Measurements from ENCODE around the gene FAM217B.
A peak's percentile ranks its signal among the peaks of the same experiment; 100 is the strongest.
"Not testable (repeated sequence)": the region's sequence is repeated elsewhere in the genome, so short reads cannot be mapped to it uniquely, and the experiment has no call there.

Gene FAM217B

GRCh38 chr20:59948212-59948611, 8.0 kb downstream of the FAM217B start:
- H3K36me3 Mint-ChIP-seq (ENCODE audit: low read depth), result peaks cover 11% of the 10 kb centered on the region
- H3K4me1 Mint-ChIP-seq, result peaks cover 51% of the 10 kb centered on the region
- no peak for DNase-seq
- H3K4me3 Mint-ChIP-seq, result no peak overlapping the region
- H3K27me3 Mint-ChIP-seq (ENCODE audit: low read depth, poor library complexity), result no peaks in the 10 kb centered on the region
- TF ChIP-seq CTCF (IDR thresholded peaks at IDR 0.05), result no peak
- no peak overlapping the region for H3K27ac Mint-ChIP-seq
- no peaks in the 10 kb centered on the region for H3K9me3 Mint-ChIP-seq

GRCh38 chr20:59948828-59949720, 8.9 kb downstream of the FAM217B start:
- Mint-ChIP-seq H3K27me3 (ENCODE audit: low read depth, poor library complexity) (peaks cover 5% of the 10 kb centered on the region), H3K4me3 (no peak overlapping the region), H3K9me3 (no peaks in the 10 kb centered on the region), H3K4me1 (peaks cover 49% of the 10 kb centered on the region), H3K36me3 (ENCODE audit: low read depth) (peaks cover 9% of the 10 kb centered on the region), H3K27ac (no peak overlapping the region)
- peak; percentile 66 for TF ChIP-seq CTCF (IDR thresholded peaks at IDR 0.05)
- DNase-seq, result peak; percentile 19

- no peak overlapping the region for H3K27ac Mint-ChIP-seq
Observed at GRCh38 chr20:59949911-59950310, 9.7 kb downstream of the FAM217B start.

GRCh38 chr20:59954718-59955117, 14.5 kb downstream of the FAM217B start:
- no peak for DNase-seq
- no peak overlapping the region for H3K4me3 Mint-ChIP-seq
- H3K4me1 Mint-ChIP-seq, result peaks cover 10% of the 10 kb centered on the region
- peaks cover 18% of the 10 kb centered on the region for H3K27me3 Mint-ChIP-seq (ENCODE audit: low read depth, poor library complexity)
- H3K27ac Mint-ChIP-seq, result no peak overlapping the region
- no peaks in the 10 kb centered on the region for H3K36me3 Mint-ChIP-seq (ENCODE audit: low read depth)
- no peak for TF ChIP-seq CTCF (IDR thresholded peaks at IDR 0.05)
- H3K9me3 Mint-ChIP-seq, result no peaks in the 10 kb centered on the region

More at GRCh38 chr20:59949911-59950310, 9.7 kb downstream of the FAM217B start:
- TF ChIP-seq CTCF (IDR thresholded peaks at IDR 0.05), result no peak
- H3K27me3 Mint-ChIP-seq (ENCODE audit: low read depth, poor library complexity), result peaks cover 5% of the 10 kb centered on the region
- no peaks in the 10 kb centered on the region for H3K9me3 Mint-ChIP-seq
- peaks cover under 1% of the 10 kb centered on the region for H3K36me3 Mint-ChIP-seq (ENCODE audit: low read depth)
- DNase-seq, result no peak
- peaks cover 41% of the 10 kb centered on the region for H3K4me1 Mint-ChIP-seq
- no peak overlapping the region for H3K4me3 Mint-ChIP-seq

GRCh38 chr20:59955131-59955796, 15.1 kb downstream of the FAM217B start:
- Mint-ChIP-seq H3K9me3 (no peaks in the 10 kb centered on the region), H3K27me3 (ENCODE audit: low read depth, poor library complexity) (peaks cover 18% of the 10 kb centered on the region), H3K36me3 (ENCODE audit: low read depth) (no peaks in the 10 kb centered on the region), H3K27ac (no peak overlapping the region), H3K4me1 (peaks cover 10% of the 10 kb centered on the region), H3K4me3 (no peak overlapping the region)
- peak; percentile 11 for TF ChIP-seq CTCF (IDR thresholded peaks at IDR 0.05)
- DNase-seq, result no peak

- H3K27ac Mint-ChIP-seq; H3K9me3 Mint-ChIP-seq; DNase-seq; H3K4me1 Mint-ChIP-seq; H3K36me3 Mint-ChIP-seq (ENCODE audit: low read depth); H3K4me3 Mint-ChIP-seq: not testable (repeated sequence)
- H3K27me3 Mint-ChIP-seq (ENCODE audit: low read depth, poor library complexity), result peaks cover 18% of the 10 kb centered on the region
Observed at GRCh38 chr20:59957568-59957967, 17.4 kb downstream of the FAM217B start.

Data from nephron progenitor cell (in vitro differentiated cells).